WTC11 (cell line): Measurements from ENCODE around the gene ISG15. TPM values are rescaled to one million over a fixed set of nuclear protein-coding genes. Genes with fewer than 3 reads are reported as not detected.
"Not testable (repeated sequence)": the region's sequence is repeated elsewhere in the genome, so short reads cannot be mapped to it uniquely, and the experiment has no call there.

Source experiments
- ATAC-seq: fragments of 200-7000 bp; cut with Tn5 transposase; 2 replicates; pipeline ENCODE4 v1.10.0; 2021; ENCODE audit warnings: mild to moderate bottlenecking, moderate library complexity
- CTCF ChIA-PET: fragments of 300-600 bp; sonication (Branson Sonifier 250); formaldehyde crosslinking; loops from one replicate; lab custom pipeline; 2021; ENCODE audit warnings: antibody characterized with exemption; lab: Charles Lee
- POLR2A ChIA-PET: fragments of 350-600 bp; sonication (Branson Sonifier 250); formaldehyde crosslinking; loops from one replicate; lab custom pipeline; 2021; ENCODE audit warnings: antibody characterized with exemption; lab: Charles Lee
- DNase-seq: peaks from one replicate; pipeline ENCODE4 v3.0.0; 2021; ENCODE audit warnings: low spot score
- H3K27ac Mint-ChIP-seq: 2 replicates; pipeline ENCODE4 v1.8.0; 2021; ENCODE audit warnings: mixed read lengths
- H3K27me3 Mint-ChIP-seq: 2 replicates; pipeline ENCODE4 v1.8.0; 2021; ENCODE audit warnings: low read depth, mild to moderate bottlenecking, moderate library complexity, mixed read lengths
- H3K36me3 Mint-ChIP-seq: 2 replicates; pipeline ENCODE4 v1.8.0; 2021; ENCODE audit warnings: mixed read lengths
- H3K4me1 Mint-ChIP-seq: 2 replicates; pipeline ENCODE4 v1.8.0; 2022; ENCODE audit warnings: mixed read lengths
- H3K4me3 Mint-ChIP-seq: 2 replicates; pipeline ENCODE4 v1.8.0; 2021; ENCODE audit warnings: mild to moderate bottlenecking, moderate library complexity, mixed read lengths
- H3K9me3 Mint-ChIP-seq: 2 replicates; pipeline ENCODE4 v1.8.0; 2021; ENCODE audit warnings: mixed read lengths
- ATF1 ChIP-seq: sonication (generic); formaldehyde crosslinking; IDR thresholded peaks from 2 replicates; pipeline ENCODE4 v1.8.1; 2023; ENCODE audit warnings: mild to moderate bottlenecking, moderate library complexity, missing genetic modification reagents
- CREB1 ChIP-seq: sonication (generic); formaldehyde crosslinking; IDR thresholded peaks from 2 replicates; pipeline ENCODE4 v1.8.0; 2023; ENCODE audit warnings: mild to moderate bottlenecking, missing genetic modification reagents
- FOXK1 ChIP-seq: sonication (generic); formaldehyde crosslinking; IDR thresholded peaks from 2 replicates; pipeline ENCODE4 v1.8.0; 2022; ENCODE audit warnings: mild to moderate bottlenecking, moderate library complexity, missing genetic modification reagents
- FOXP4 ChIP-seq: sonication (generic); formaldehyde crosslinking; IDR thresholded peaks from 2 replicates; pipeline ENCODE4 v1.8.0; 2022; ENCODE audit warnings: mild to moderate bottlenecking, missing genetic modification reagents
- JAZF1 ChIP-seq: fragments of 250-450 bp; sonication (Bioruptor Pico); IDR thresholded peaks from 2 replicates; pipeline ENCODE4 v1.9.0; 2021; ENCODE audit warnings: moderate library complexity, mild to moderate bottlenecking, inconsistent platforms
- KAT7 ChIP-seq: sonication (generic); formaldehyde crosslinking; IDR thresholded peaks from 2 replicates; pipeline ENCODE4 v1.8.1; 2023; ENCODE audit warnings: missing genetic modification reagents, mild to moderate bottlenecking, borderline replicate concordance
- NFYB ChIP-seq: sonication (generic); formaldehyde crosslinking; conservative IDR thresholded peaks from 2 replicates; pipeline ENCODE4 v1.8.0; 2022; ENCODE audit warnings: low read depth, missing genetic modification reagents
- RORB ChIP-seq: fragments of 250-450 bp; sonication (Bioruptor Pico); IDR thresholded peaks from 2 replicates; pipeline ENCODE4 v1.9.0; 2021; ENCODE audit warnings: mild to moderate bottlenecking
- ZNF219 ChIP-seq: sonication (generic); formaldehyde crosslinking; IDR thresholded peaks from 2 replicates; pipeline ENCODE4 v1.8.0; 2023; ENCODE audit warnings: missing genetic modification reagents, mild to moderate bottlenecking, borderline replicate concordance
- ZNF416 ChIP-seq: fragments of 250-450 bp; sonication (Bioruptor Pico); IDR thresholded peaks from 2 replicates; pipeline ENCODE4 v1.9.0; 2021; ENCODE audit warnings: mild to moderate bottlenecking, inconsistent platforms
- ZNF425 ChIP-seq: fragments of 250-450 bp; sonication (Bioruptor Pico); conservative IDR thresholded peaks from 2 replicates; pipeline ENCODE4 v1.9.0; 2021; ENCODE audit warnings: mild to moderate bottlenecking
- total RNA-seq: library from RNA; stranded (reverse); gene quantifications from 3 replicates; pipeline ENCODE4 v1.2.3, GENCODE V29; 2021
- TF ChIP-seq, protein P1 (sequence below): sonication (generic); formaldehyde crosslinking; IDR thresholded peaks from 2 replicates; pipeline ENCODE4 v1.8.1; 2023; ENCODE audit warnings: mild to moderate bottlenecking, missing genetic modification reagents, borderline replicate concordance
- TF ChIP-seq, protein P2 (sequence below): fragments of 250-450 bp; sonication (Bioruptor Pico); IDR thresholded peaks from 2 replicates; pipeline ENCODE4 v2.1.2; 2022; ENCODE audit warnings: mild to moderate bottlenecking, moderate library complexity
- TF ChIP-seq, protein P3 (sequence below): sonication (generic); formaldehyde crosslinking; IDR thresholded peaks from 2 replicates; pipeline ENCODE4 v1.8.1; 2022; ENCODE audit warnings: missing genetic modification reagents, borderline replicate concordance

The ISG15 gene
- total RNA-seq, 1 experiment from 2014 or later, result 29.5 TPM

GRCh38 chr1:1054971-1055370 lies 41.7 kb downstream of the ISG15 start:
- Mint-ChIP-seq H3K9me3 (peaks cover 6% of the 10 kb centered on the region), H3K27ac (no peak overlapping the region), H3K36me3 (peaks cover 17% of the 10 kb centered on the region), H3K27me3 (peaks cover 26% of the 10 kb centered on the region), H3K4me3 (no peak overlapping the region), H3K4me1 (peaks cover 5% of the 10 kb centered on the region; the same call in 1 of the 2 replicates)
- TF ChIP-seq ZNF425 (CRISPR knock-in tag) (no peak), FOXK1 (no peak), CREB1 (CRISPR knock-in tag) (no peak), KAT7 (CRISPR knock-in tag) (no peak), FOXP4 (no peak), JAZF1 (CRISPR knock-in tag) (no peak), ZNF219 (CRISPR knock-in tag) (no peak)
- TF ChIP-seq, protein P1, sequence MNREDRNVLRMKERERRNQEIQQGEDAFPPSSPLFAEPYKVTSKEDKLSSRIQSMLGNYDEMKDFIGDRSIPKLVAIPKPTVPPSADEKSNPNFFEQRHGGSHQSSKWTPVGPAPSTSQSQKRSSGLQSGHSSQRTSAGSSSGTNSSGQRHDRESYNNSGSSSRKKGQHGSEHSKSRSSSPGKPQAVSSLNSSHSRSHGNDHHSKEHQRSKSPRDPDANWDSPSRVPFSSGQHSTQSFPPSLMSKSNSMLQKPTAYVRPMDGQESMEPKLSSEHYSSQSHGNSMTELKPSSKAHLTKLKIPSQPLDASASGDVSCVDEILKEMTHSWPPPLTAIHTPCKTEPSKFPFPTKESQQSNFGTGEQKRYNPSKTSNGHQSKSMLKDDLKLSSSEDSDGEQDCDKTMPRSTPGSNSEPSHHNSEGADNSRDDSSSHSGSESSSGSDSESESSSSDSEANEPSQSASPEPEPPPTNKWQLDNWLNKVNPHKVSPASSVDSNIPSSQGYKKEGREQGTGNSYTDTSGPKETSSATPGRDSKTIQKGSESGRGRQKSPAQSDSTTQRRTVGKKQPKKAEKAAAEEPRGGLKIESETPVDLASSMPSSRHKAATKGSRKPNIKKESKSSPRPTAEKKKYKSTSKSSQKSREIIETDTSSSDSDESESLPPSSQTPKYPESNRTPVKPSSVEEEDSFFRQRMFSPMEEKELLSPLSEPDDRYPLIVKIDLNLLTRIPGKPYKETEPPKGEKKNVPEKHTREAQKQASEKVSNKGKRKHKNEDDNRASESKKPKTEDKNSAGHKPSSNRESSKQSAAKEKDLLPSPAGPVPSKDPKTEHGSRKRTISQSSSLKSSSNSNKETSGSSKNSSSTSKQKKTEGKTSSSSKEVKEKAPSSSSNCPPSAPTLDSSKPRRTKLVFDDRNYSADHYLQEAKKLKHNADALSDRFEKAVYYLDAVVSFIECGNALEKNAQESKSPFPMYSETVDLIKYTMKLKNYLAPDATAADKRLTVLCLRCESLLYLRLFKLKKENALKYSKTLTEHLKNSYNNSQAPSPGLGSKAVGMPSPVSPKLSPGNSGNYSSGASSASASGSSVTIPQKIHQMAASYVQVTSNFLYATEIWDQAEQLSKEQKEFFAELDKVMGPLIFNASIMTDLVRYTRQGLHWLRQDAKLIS, result no peak
- ATAC-seq (no peak), DNase-seq (no peak)
- POLR2A ChIA-PET, result no interaction called here
- CTCF ChIA-PET, result interaction anchor here (0.5 to 0.9 kb wide), 2 partner anchors 14 to 1445 kb away, joined by 3 to 4 read pairs; no protein-coding TSS in a partner anchor

- ATAC-seq (no peak), DNase-seq (no peak)
- Mint-ChIP-seq H3K27me3 (peaks cover 37% of the 10 kb centered on the region), H3K27ac (peak overlapping the region; percentile 72; the same call in 1 of the 2 replicates), H3K4me1 (peaks cover 8% of the 10 kb centered on the region; the same call in 1 of the 2 replicates), H3K36me3 (peaks cover 17% of the 10 kb centered on the region), H3K4me3 (no peak overlapping the region), H3K9me3 (peaks cover 6% of the 10 kb centered on the region)
- ChIA-PET POLR2A (no interaction called here), CTCF (no interaction called here)
- TF ChIP-seq, protein P2, sequence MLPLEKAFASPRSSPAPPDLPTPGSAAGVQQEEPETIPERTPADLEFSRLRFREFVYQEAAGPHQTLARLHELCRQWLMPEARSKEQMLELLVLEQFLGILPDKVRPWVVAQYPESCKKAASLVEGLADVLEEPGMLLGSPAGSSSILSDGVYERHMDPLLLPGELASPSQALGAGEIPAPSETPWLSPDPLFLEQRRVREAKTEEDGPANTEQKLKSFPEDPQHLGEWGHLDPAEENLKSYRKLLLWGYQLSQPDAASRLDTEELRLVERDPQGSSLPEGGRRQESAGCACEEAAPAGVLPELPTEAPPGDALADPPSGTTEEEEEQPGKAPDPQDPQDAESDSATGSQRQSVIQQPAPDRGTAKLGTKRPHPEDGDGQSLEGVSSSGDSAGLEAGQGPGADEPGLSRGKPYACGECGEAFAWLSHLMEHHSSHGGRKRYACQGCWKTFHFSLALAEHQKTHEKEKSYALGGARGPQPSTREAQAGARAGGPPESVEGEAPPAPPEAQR (CRISPR knock-in tag), result no peak
- TF ChIP-seq ATF1 (CRISPR knock-in tag) (no peak), ZNF416 (no peak), RORB (no peak), CREB1 (CRISPR knock-in tag) (no peak), NFYB (CRISPR knock-in tag) (no peak)
- TF ChIP-seq, protein P3, sequence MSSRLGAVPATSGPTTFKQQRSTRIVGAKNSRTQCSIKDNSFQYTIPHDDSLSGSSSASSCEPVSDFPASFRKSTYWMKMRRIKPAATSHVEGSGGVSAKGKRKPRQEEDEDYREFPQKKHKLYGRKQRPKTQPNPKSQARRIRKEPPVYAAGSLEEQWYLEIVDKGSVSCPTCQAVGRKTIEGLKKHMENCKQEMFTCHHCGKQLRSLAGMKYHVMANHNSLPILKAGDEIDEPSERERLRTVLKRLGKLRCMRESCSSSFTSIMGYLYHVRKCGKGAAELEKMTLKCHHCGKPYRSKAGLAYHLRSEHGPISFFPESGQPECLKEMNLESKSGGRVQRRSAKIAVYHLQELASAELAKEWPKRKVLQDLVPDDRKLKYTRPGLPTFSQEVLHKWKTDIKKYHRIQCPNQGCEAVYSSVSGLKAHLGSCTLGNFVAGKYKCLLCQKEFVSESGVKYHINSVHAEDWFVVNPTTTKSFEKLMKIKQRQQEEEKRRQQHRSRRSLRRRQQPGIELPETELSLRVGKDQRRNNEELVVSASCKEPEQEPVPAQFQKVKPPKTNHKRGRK (CRISPR knock-in tag), result no peak
These were observed 42.8 kb downstream of the ISG15 start for GRCh38 chr1:1055841-1056736.

DNA sequence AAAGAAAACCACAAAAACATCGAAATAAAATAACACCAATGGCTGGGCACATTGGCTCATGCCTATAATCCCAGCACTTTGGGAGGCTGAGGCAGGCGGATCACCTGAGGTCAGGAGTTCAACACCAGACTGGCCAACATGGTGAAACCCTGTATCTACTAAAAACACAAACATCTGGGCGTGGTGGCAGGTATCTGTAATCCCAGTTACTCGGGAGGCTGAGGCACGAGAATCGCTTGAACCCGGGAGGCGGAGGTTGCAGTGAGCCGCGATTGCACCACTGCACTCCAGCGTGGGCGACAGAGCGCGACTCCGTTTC lies 44.4 kb downstream of the ISG15 start:
- POLR2A ChIA-PET, H3K9me3 Mint-ChIP-seq, H3K4me1 Mint-ChIP-seq, ATAC-seq, H3K36me3 Mint-ChIP-seq, DNase-seq, H3K27ac Mint-ChIP-seq: not testable (repeated sequence)
- CTCF ChIA-PET, result interaction anchor here (0.6 to 4.0 kb wide), 3 partner anchors 17 to 74 kb away, joined by 3 to 20 read pairs (median 3); no protein-coding TSS in a partner anchor
- Mint-ChIP-seq H3K27me3 (peaks cover 47% of the 10 kb centered on the region), H3K4me3 (peak overlapping the region; percentile 79)
